ENCODE results near the gene MS4A5.
"Not testable (repeated sequence)": the region's sequence is repeated elsewhere in the genome, so short reads cannot be mapped to it uniquely, and the experiment has no call there.

The MS4A5 gene, protein sequence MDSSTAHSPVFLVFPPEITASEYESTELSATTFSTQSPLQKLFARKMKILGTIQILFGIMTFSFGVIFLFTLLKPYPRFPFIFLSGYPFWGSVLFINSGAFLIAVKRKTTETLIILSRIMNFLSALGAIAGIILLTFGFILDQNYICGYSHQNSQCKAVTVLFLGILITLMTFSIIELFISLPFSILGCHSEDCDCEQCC

DNA sequence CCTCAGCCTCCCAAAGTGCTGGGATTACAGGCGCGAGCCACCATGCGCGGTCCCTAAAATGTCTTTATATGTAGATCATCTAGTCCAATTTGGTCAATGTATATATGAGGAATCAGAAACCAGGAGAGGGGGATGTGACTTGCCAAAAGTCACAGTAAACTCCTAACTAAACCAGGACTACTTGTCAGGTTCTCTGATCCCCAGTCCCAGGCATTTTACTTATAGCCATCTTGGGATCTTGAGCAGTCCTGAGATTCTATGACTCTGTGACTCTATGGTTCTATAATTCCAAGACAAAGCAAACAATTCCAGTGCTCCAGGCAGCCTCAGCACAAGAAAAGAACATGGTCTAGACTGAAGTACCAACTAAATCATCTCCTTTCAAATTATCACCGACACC, at the start of gene MS4A5:
MS4A5 (plus strand) TSS at position 301 of the 400 bp plus-strand sequence. CDS start 103 bp downstream, outside the sequence.
- no peak for DNase-seq (ENCODE audit: low spot score)

DNA sequence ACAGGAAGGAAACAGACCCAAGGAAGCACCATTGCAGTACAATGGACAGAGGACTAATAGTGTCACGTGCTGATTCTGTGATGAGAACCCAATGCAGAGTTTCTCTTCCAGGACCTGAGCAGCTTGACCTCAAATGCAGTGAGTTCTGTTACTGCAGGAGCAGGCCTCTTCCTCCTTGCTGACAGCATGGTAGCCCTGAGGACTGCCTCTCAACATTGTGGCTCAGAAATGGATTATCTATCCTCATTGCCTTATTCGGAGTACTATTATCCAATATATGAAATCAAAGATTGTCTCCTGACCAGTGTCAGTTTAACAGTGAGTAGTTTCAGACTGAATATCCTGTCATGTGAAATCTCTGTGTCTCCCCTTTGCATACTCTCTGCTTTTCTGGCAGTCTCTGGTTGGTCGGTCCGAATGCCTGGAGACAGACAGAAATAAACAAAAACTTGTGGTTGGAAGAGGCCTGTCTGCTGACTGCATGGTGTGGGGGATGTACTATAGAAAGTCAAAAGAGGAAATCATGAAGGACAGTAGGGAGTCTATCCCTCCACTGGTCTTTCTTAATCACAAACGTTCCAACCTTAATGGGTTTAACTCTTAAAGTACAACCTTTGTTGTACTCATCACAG, 40.0 kb upstream of the MS4A5 start:
- DNase-seq (ENCODE audit: low spot score) = no peak

DNA sequence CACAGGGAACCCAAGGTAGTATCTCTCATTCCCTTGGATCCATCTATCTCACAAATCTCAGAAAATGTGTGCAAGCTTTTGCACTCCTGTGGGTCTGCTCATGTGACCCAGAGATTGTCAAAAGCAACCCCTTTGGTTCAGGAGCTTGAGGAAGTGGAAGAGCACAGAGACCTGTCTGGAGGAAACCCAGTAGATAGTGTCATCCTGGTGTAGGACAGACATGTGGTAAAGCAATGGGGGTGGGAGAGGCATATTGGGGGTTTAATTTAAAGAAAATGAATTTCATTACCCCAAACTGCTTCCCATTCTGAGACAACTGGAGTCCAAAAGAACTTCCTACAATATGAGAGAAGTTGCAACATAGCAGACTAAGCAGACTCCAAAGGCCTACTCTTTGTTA, 39.0 kb upstream of the MS4A5 start:
- DNase-seq (ENCODE audit: low spot score) = no peak

DNA sequence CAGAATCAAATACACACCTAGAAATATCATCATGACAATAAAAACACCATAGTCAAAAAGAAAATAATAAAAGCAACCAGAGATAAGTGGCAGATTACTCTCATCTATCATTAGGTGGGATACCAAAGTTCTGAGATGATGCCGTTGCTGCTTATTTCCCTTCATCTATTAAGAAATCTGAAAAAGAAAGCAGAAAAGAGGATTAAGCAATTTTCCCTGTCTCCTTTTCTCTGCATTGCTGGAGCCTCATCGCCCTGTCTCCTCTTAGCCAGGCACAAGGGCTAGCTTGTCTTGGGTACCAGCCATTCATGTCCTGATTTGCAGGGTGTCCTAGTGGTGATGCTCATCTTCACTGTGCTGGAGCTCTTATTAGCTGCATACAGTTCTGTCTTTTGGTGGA, 37.0 kb upstream of the MS4A5 start:
- DNase-seq (ENCODE audit: low spot score) = no peak

DNA sequence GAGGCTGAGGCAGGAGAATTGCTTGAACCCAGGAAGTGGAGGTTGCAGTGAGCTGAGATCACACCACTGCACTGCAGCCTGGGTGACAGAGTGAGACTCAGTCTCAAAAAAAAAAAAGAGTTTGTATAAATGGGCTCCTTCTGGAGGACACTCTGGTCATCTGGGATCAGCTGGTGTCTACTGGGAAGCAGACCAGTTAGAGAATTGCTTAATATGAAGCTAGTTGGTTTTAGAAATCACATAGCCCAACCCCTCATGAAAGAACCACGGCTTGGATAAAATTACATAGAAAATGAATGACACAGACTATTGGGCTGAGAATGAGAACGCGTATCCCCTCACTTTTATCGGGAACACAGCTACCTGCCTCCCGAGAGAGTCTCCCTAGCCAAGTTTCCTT, 36.4 kb upstream of the MS4A5 start:
- DNase-seq (ENCODE audit: low spot score) = no peak

DNA sequence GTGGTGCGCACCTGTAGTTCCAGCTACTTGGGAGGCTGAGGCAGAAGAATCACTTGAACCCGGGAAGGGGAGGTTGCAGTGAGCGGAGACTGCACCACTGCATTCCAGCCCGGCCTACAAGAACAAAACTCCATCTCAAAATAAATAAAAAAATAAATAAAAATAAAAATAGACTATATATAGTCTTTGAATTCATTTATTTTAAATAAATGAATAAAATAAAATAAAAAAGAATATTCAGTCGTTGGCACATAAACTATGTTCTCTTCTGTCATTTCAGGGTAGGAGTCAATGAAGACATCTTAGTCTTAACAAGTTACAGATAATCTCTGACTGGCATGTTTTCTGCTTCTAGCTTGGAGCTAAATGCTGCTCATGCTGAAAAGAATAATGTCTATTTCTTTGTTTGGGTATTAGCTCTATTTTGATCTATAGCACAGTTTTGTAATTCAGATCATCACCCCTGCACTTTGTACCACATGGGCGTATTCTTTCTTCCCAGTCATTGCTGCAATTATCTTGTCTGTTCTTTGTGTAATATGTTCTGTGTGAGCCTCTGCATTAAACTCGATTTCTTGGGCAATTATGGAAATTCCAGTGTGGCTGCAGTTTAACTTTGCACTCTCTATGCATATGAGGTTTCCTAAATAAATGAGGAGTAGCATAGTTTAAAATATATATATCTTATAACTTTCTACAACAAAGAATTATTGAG, 34.5 kb upstream of the MS4A5 start:
- DNase-seq (ENCODE audit: low spot score) = no peak

DNA sequence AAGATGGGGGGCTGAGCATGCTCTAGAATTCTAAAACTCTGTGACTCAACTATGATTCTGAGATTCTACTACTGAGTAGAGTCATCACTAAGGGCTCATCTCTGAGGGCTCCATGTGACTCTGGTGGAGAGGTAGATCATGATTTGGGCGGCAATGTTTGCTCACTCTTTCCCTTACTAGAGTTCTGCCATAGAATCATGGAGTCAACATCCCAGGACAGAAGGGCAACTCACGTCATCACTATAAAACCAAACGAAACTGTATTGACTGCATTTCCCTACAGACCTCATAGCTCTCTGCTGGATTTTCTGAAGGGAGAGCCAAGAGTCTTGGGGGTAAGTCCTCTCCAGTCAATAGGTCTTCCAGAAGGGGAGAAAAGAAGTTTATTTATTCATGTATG, 33.0 kb upstream of the MS4A5 start, which contains the start of gene MS4A14:
MS4A14 (plus strand) TSS at position 78 of the 400 bp plus-strand sequence; CDS start at position 198, 120 bp downstream.
- DNase-seq (ENCODE audit: low spot score) = no peak

DNA sequence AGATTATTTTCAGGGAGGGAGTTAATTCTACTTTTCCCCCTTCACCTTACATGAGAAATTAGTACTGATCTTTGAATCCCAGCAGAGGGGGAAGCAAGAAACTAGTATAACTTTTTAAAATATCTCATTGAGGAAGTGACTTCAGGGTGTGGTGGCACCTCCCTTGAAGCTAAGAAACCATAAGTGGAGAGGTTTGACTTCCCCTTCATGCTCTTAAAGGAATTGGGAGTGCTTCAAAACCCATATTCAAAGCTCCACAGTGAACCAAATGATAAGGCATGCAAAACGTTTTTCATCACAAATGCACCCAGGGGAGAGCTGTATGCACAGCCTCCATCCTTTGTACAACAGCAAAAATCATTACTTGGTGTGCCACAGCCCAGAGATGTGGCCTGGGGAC, 32.6 kb upstream of the MS4A5 start:
- DNase-seq (ENCODE audit: low spot score) = no peak

DNA sequence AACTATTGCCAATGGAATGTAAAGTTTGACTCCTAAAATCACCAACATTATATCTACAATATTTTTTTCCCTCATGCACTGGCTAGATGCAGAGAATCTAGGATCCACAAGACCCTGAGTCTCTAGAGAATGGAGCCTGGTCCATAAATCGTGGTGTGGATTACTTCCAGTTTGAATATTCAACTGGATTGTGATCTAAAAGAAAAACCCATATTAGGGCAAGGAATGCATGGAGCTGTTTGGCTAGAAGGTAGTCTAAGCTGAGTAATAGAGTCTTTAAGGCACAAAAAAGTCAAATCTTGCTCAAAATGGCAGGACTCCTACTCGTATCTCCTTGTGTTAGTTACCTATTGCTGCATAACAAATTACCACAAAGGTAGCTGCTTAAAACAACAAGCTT, 9.4 kb upstream of the MS4A5 start:
- DNase-seq (ENCODE audit: low spot score) = no peak

DNA sequence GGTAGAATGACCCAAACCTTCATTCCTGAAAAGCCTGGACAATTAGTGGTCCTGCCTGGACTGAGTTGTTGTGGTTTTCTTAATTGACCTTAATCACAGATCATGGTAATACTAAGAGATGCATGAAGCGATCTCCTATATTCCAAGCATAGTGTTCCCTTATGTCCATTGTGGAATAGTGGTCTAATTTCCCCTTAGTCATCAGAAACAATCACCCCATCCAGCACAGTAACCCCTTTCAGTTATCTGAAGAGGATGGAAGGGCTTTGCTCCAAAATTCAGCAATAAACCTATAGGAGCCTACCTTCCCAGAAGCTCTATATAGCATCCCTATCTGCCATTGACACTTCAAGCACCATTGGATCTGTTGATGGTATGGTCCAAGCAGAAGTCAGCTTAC, 6.8 kb upstream of the MS4A5 start:
- DNase-seq (ENCODE audit: low spot score) = no peak

DNA sequence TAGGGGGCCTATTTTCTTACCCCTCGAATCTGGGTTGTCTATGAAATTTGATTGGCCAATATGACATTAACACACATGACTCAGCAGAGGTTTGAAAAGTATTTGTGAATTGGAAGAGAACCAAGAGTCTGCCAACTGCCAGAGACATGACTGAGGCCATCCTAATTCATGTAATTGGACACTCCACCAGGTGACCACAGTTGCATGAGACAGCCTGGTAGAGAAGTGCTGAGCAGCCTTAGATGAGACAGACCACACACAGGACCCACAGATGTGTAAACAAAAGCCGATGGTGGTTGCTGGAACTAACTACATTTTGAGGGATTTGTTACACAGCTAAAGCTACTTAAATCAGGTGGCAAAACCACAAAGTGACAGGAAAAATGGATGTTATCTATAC, 855 bp upstream of the MS4A5 start:
- no peak for DNase-seq (ENCODE audit: low spot score)

DNA sequence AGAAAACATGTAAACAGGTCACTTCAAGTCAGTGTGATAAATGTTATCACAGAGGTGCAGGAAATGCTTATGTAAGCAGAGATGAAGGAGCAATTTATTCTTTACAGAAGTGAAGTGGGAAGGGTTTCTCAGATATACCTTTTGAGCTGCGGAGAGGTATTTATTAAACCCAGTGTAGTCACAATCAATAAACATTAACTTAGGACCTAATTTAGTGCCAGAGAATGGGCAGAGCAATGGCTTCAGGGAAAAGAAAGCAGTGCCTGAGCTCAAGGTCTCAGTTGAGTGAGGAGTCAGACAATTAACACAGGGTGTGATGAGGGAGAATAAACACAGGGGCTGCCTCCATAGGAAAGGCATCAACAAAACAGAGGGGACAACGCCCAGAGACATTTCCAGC, 1.9 kb downstream of the MS4A5 start:
- DNase-seq (ENCODE audit: low spot score) = no peak

DNA sequence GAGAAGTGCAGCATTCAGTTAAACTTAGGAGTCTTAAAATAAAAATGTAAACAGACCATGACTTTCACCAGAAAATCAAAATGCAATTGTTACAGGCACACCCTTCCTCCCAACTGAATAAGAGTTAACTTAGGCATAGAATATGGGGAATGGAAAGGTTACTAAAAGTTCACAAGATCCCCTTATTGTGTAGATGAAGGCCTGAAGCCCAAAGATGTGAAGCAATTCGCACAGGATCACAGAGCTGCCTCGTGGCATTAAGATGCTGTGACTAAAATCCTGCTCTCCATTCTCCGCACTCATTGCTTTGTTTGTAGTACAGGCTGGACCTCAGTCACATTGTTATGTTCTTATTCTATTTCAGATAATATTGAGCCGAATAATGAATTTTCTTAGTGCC, 4.0 kb downstream of the MS4A5 start:
- no peak for DNase-seq (ENCODE audit: low spot score)

DNA sequence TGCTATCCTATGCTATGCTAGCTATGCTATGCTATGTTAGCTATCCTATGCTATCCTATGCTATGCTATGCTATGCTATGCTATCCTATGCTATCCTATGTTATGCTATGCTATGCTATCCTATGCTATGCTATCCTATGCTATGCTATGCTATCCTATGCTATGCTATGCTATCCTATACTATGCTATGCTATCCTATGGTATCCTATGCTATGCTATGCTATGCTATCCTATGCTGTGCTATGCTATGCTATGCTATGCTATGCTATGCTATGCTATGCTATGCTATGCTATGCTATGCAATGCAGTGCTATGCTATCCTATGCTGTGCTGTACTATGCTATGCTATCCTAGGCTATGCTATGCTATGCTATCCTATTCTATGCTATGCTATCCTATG, 17.7 kb downstream of the MS4A5 start:
- DNase-seq (ENCODE audit: low spot score) = no peak

DNA sequence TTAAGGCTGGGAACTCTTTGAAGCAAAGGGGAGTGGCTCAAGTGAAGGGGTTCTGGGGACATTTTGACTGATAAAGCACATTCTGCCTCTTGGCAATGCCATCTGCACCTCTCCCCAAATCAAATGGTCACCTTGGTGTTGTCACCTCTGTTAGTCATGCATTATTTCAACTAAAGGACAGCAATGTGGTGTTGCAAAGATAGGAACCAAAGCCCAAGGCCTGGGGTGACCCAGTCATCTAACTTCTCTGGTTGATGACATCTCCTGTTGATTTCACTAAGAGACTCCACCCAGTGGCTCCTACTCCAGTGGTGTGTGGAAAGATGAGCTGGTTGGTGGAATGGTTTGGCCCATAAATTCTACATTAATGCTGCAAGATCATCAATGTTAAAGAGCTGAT, 18.5 kb downstream of the MS4A5 start:
- no peak for DNase-seq (ENCODE audit: low spot score)

DNA sequence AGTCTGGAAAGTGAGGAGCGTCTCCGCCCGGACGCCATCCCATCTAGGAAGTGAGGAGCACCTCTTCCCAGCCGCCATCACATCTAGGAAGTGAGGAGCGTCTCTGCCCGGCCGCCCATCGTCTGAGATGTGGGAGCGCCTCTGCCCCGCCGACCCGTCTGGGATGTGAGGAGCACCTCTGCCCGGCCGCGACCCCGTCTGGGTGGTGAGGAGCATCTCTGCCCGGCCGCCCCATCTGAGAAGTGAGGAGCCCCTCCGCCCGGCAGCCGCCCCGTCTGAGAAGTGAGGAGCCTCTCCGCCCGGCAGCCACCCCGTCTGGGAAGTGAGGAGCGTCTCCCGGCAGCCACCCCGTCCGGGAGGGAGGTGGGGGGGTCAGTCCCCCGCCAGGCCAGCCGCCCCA, 21.8 kb downstream of the MS4A5 start:
- DNase-seq (ENCODE audit: low spot score) = not testable (repeated sequence)

DNA sequence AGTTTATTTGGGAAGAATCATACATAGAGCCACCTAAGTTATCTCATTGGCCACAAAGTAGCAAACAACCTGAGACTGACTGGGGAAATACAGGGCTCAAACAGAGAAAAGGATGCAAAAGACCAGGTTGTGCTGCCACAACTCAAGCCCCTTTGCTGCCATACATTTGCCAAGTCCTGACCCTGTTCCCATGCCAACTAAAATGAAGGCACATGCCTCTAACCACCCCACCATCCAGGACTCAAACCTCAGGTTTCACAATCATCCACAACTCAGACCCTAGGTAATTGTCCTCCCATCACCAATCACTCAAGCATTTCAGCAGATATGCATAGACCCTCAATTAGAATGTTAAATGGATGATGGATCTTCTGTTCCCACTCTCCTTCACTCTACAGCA, 24.8 kb downstream of the MS4A5 start:
- DNase-seq (ENCODE audit: low spot score) = no peak

DNA sequence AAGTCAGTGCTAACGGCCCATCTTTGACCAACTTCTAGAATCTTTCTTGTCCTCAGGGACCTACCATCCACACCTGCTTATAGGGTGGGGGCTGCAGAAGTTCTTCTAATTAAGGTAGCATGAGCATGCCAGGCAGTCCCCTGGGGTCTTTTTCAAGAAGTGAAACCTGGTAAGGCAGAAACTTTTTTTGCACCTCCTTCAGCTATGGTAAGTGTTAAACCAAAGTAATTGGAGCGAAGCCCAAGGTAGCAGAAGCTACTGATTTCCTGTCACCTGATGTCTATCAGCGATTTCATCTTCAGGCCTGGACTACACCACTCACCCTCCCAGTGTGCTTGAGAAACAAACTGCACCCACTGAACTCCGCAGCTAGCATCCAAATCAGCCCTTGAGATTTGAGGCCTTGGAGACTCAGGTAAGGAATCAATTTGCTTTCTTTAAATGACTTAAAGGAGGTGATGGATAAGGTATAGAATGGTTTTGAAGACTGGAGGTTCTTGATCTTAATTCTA, 26.2 kb downstream of the MS4A5 start, which contains the start of gene MS4A1:
MS4A1 (plus strand) TSS at position 317 of the 512 bp plus-strand sequence. CDS start 6,528 bp downstream, outside the sequence.
- no peak for DNase-seq (ENCODE audit: low spot score)

DNA sequence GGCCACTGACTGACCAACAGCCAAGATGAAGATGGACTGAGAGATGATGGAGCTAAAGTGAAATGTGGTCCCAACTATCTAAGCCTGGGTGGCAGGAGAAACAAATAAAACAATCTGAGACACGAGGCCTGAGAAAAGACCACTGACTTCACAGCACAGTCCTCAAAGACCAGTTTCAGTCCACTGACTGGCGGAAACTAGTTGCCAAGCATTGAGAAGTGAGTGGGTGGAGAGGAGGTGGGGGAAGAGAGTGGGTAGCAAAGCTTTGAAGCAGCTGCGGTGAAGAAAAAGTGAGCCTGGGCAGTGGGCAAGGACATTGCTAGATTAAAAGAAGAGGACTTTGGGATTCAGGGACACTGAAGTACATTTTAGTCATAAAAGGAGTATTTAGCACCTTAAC, 28.2 kb downstream of the MS4A5 start:
- DNase-seq (ENCODE audit: low spot score) = no peak

DNA sequence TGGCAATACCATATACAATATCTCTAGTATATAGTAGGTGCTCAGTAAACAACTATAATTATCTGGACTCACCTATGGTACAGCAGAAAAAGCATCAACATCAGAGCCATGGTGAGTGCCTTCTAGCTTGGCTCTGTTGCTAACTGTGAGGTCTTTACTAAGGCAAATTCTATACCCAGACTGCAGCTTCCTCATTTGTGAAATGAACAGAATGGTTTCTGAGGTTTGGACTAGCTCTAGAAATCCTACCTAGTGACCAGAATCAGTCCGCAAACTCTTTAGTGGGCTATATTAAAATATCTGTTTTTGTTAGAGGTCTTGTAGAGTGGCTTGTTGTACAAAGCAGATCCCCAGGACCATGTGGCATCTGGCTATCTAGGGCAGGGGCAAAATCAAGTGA, 30.0 kb downstream of the MS4A5 start:
- DNase-seq (ENCODE audit: low spot score) = no peak

DNA sequence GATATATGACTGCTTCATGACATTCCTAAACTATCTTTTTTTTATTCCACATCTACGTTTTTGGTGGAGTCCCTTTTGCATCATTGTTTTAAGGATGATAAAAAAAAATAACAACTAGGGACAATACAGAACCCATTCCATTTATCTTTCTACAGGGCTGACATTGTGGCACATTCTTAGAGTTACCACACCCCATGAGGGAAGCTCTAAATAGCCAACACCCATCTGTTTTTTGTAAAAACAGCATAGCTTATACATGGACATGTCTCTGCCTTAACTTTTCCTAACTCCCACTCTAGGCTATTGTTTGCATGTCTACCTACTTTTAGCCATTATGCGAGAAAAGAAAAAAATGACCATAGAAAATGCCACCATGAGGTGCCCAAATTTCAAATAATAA, 39.5 kb downstream of the MS4A5 start:
- DNase-seq (ENCODE audit: low spot score) = no peak

DNA sequence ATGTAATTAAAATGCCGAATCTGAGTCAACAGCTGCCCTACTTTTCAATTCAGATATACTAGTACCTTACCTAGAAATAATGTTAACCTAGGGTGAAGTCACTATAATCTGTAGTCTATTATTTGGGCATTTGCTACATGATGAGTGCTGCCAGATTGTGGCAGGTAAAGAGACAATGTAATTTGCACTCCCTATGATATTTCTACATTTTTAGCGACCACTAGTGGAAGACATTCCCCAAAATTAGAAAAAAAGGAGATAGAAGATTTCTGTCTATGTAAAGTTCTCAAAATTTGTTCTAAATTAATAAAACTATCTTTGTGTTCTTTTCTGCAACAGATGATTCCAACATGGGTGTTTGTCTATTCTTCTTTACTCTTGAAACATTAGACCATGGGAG, 40.4 kb downstream of the MS4A5 start:
- DNase-seq (ENCODE audit: low spot score) = no peak

DNA sequence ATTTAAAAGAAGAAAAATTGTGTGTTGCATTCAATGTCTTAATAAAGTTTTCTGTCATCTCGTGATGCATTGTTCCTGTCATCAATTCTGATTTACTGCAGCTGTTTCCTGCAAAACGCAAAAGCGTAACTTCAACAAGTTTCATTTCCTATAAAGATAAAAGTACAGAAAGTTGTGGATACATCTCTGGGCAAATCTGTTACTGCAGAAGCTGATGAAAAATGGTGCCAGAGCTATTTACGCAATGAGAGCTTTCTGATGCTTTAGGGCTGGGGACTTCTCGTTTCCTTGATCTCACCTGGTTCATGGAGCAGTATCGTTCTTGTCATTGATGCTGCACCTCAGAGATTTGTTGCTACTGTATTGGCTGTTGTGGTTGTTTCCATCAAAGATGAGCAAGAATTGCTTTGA, 47.7 kb downstream of the MS4A5 start:
- DNase-seq (ENCODE audit: low spot score) = no peak
